ENCODE results near the gene ACADSB. TPM values are rescaled to one million over a fixed set of nuclear protein-coding genes. Genes with fewer than 3 reads are reported as not detected.

Gene ACADSB
- total RNA-seq, 1 experiment from 2014 or later = 12.8 TPM

- peaks cover 32% of the 10 kb centered on the region for H3K27me3 ChIP-seq (ENCODE audit: insufficient read depth, low read depth)
- POLR2A ChIA-PET (ENCODE audit: unreplicated experiment) = no interaction called here
- H3K9me3 ChIP-seq (ENCODE audit: insufficient read depth, low read depth) = no peaks in the 10 kb centered on the region
- H3K27ac ChIP-seq = no peak overlapping the region
- TF ChIP-seq CTCF (conservative IDR thresholded peaks at IDR 0.05) (no peak), EZH2 (IDR thresholded peaks at IDR 0.05; ENCODE audit: low read depth) (no peak)
- no peaks in the 10 kb centered on the region for H3K4me1 ChIP-seq (replicated peaks; ENCODE audit: insufficient read depth)
- H4K20me1 ChIP-seq (ENCODE audit: insufficient read depth) = no peaks in the 10 kb centered on the region
- H3F3A ChIP-seq (ENCODE audit: insufficient read depth, low read depth) = no peaks in the 10 kb centered on the region
- H3K79me2 ChIP-seq (ENCODE audit: low read depth) = no peaks in the 10 kb centered on the region
- intact Hi-C loops (cut with micrococcal nuclease; ENCODE audit: unreplicated experiment) = no loop called here
- no peak overlapping the region for H3K4me2 ChIP-seq
- H3K9me2 ChIP-seq (ENCODE audit: insufficient read depth) = no peaks in the 10 kb centered on the region
- no peak for DNase-seq
- BruUV-seq (replicated peaks) = no TSS peak
- H3K36me3 ChIP-seq (ENCODE audit: low read depth) = no peaks in the 10 kb centered on the region
- H2AFZ ChIP-seq = no peak overlapping the region
- no peak overlapping the region for H3K4me3 ChIP-seq
- CTCF ChIA-PET = no interaction called here
Measured at GRCh38 chr10:123096452-123096851, 87.6 kb downstream of the ACADSB start.

- no peak overlapping the region for H3K4me3 ChIP-seq
- H3K9me3 ChIP-seq (ENCODE audit: insufficient read depth, low read depth) = no peaks in the 10 kb centered on the region
- no peaks in the 10 kb centered on the region for H3K36me3 ChIP-seq (ENCODE audit: low read depth)
- H3K27me3 ChIP-seq (ENCODE audit: insufficient read depth, low read depth) = peaks cover 26% of the 10 kb centered on the region
- DNase-seq = no peak
- ChIA-PET CTCF (no interaction called here), POLR2A (ENCODE audit: unreplicated experiment) (no interaction called here)
- no peak overlapping the region for H3K27ac ChIP-seq
- intact Hi-C loops (cut with micrococcal nuclease; ENCODE audit: unreplicated experiment) = no loop called here
- BruUV-seq (replicated peaks) = no TSS peak
- no peak overlapping the region for H2AFZ ChIP-seq
- H3K9me2 ChIP-seq (ENCODE audit: insufficient read depth) = no peaks in the 10 kb centered on the region
- H3K4me2 ChIP-seq = no peak overlapping the region
- TF ChIP-seq CTCF (conservative IDR thresholded peaks at IDR 0.05) (no peak), EZH2 (IDR thresholded peaks at IDR 0.05; ENCODE audit: low read depth) (no peak)
- no peaks in the 10 kb centered on the region for H3K4me1 ChIP-seq (replicated peaks; ENCODE audit: insufficient read depth)
- H3K79me2 ChIP-seq (ENCODE audit: low read depth) = no peaks in the 10 kb centered on the region
- no peaks in the 10 kb centered on the region for H4K20me1 ChIP-seq (ENCODE audit: insufficient read depth)
- no peaks in the 10 kb centered on the region for H3F3A ChIP-seq (ENCODE audit: insufficient read depth, low read depth)
Measured at GRCh38 chr10:123097039-123097438, 88.2 kb downstream of the ACADSB start.

- Histone ChIP-seq H3K36me3 (ENCODE audit: low read depth) (no peaks in the 10 kb centered on the region), H3K4me3 (no peak overlapping the region), H3K27me3 (ENCODE audit: insufficient read depth, low read depth) (0 out of 2 replicates have a peak, but pooled peaks cover 2% of the 10 kb centered on the region), H3K9me2 (ENCODE audit: insufficient read depth) (no peaks in the 10 kb centered on the region), H2AFZ (no peak overlapping the region), H3K27ac (no peak overlapping the region), H3K4me2 (peak overlapping the region; percentile 23; the same call in 1 of the 2 replicates), H3K4me1 (replicated peaks; ENCODE audit: insufficient read depth) (no peaks in the 10 kb centered on the region), H3K9me3 (ENCODE audit: insufficient read depth, low read depth) (no peaks in the 10 kb centered on the region), H3K79me2 (ENCODE audit: low read depth) (no peaks in the 10 kb centered on the region), H3F3A (ENCODE audit: insufficient read depth, low read depth) (no peaks in the 10 kb centered on the region), H4K20me1 (ENCODE audit: insufficient read depth) (no peaks in the 10 kb centered on the region)
- peak in 1 of 2 experiments; percentile 35 for DNase-seq
- TF ChIP-seq CTCF (conservative IDR thresholded peaks at IDR 0.05) (no peak), EZH2 (IDR thresholded peaks at IDR 0.05; ENCODE audit: low read depth) (no peak)
- intact Hi-C loops (cut with micrococcal nuclease; ENCODE audit: unreplicated experiment) = no loop called here
- no TSS peak for BruUV-seq (replicated peaks)
- ChIA-PET CTCF (no interaction called here), POLR2A (ENCODE audit: unreplicated experiment) (no interaction called here)
Measured at GRCh38 chr10:123100030-123100762, 91.4 kb downstream of the ACADSB start.
